ENCODE data around the gene SPO11. TPM values are rescaled to one million over a fixed set of nuclear protein-coding genes. Genes with fewer than 3 reads are reported as not detected.
A peak's percentile ranks its signal among the peaks of the same experiment; 100 is the strongest.

The SPO11 gene
- total RNA-seq, 1 experiment from 2014 or later, result not detected

DNA sequence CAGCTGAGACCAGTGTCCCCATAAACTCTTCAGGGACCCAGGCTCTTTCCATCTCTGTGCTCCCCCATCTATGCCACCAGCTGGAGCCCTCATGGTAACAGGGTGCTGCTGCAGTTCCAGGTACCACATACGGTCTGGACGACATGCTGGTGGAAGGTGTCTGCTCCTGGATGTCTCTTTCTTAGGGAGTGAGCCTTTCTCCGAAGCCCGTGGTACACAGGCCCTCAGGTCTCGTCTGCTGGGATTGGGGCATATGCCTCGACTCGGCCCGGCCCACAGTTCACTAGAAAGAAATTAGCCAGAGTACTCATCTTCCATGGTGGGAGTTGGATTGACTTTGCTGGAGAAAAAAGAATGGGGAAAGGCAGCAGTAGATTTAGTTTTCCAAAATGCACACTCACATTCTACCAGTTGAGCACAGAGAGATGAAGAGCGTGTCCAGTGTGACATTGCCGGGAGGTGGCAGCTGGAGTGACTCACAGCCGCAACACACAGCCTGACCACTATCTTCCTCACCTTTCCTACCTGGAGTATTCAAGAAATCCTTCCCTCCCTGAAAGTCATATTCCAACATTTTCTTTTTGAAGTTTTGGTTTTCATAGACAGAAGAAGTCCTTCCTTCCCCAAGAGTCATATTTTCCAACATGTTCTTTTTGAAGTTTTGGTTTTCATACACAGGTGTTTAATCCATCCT, 18.6 kb upstream of the SPO11 start:
- H2AFZ ChIP-seq (ENCODE audit: low read depth, low read length, poor library complexity, severe bottlenecking), result no peak overlapping the region
- TF ChIP-seq, protein P1, sequence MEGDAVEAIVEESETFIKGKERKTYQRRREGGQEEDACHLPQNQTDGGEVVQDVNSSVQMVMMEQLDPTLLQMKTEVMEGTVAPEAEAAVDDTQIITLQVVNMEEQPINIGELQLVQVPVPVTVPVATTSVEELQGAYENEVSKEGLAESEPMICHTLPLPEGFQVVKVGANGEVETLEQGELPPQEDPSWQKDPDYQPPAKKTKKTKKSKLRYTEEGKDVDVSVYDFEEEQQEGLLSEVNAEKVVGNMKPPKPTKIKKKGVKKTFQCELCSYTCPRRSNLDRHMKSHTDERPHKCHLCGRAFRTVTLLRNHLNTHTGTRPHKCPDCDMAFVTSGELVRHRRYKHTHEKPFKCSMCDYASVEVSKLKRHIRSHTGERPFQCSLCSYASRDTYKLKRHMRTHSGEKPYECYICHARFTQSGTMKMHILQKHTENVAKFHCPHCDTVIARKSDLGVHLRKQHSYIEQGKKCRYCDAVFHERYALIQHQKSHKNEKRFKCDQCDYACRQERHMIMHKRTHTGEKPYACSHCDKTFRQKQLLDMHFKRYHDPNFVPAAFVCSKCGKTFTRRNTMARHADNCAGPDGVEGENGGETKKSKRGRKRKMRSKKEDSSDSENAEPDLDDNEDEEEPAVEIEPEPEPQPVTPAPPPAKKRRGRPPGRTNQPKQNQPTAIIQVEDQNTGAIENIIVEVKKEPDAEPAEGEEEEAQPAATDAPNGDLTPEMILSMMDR (IDR thresholded peaks at IDR 0.05 in 2 of 3, conservative IDR thresholded peaks at IDR 0.05 in 1 of 3; ENCODE audit: borderline replicate concordance in 1 of 3, insufficient read depth in 1 of 3, low read depth in 2 of 3, low read length in 2 of 3), result peak in 2 of 3 experiments; percentile 28 to 34; a peak in 2 of 6 replicates
- TF ChIP-seq RAD21 (IDR thresholded peaks at IDR 0.05; ENCODE audit: low read depth), result 0 out of 2 replicates have a peak, but pooled peaks have one; percentile 9
- TF ChIP-seq, protein P2, sequence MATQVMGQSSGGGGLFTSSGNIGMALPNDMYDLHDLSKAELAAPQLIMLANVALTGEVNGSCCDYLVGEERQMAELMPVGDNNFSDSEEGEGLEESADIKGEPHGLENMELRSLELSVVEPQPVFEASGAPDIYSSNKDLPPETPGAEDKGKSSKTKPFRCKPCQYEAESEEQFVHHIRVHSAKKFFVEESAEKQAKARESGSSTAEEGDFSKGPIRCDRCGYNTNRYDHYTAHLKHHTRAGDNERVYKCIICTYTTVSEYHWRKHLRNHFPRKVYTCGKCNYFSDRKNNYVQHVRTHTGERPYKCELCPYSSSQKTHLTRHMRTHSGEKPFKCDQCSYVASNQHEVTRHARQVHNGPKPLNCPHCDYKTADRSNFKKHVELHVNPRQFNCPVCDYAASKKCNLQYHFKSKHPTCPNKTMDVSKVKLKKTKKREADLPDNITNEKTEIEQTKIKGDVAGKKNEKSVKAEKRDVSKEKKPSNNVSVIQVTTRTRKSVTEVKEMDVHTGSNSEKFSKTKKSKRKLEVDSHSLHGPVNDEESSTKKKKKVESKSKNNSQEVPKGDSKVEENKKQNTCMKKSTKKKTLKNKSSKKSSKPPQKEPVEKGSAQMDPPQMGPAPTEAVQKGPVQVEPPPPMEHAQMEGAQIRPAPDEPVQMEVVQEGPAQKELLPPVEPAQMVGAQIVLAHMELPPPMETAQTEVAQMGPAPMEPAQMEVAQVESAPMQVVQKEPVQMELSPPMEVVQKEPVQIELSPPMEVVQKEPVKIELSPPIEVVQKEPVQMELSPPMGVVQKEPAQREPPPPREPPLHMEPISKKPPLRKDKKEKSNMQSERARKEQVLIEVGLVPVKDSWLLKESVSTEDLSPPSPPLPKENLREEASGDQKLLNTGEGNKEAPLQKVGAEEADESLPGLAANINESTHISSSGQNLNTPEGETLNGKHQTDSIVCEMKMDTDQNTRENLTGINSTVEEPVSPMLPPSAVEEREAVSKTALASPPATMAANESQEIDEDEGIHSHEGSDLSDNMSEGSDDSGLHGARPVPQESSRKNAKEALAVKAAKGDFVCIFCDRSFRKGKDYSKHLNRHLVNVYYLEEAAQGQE (IDR thresholded peaks at IDR 0.05; ENCODE audit: low read depth), result no peak
- no peaks in the 10 kb centered on the region for H4K20me1 ChIP-seq (ENCODE audit: insufficient read depth)
- no peak overlapping the region for H3K27ac ChIP-seq (ENCODE audit: low read depth, low read length)
- peak; percentile 84; the same call in 1 of the 2 replicates for ATAC-seq
- ChIA-PET CTCF (interaction anchor here (2.4 kb wide), 1 partner anchor 21 kb away, joined by 10 read pairs; no protein-coding TSS in a partner anchor), RAD21 (ENCODE audit: low non-redundant PET in 1 of 2, low total read pairs in 2 of 2, uncharacterized antibody in 2 of 2, unreplicated experiment in 2 of 2) (no interaction called here), POLR2A (no interaction called here)
- no TSS peak for BruUV-seq (replicated peaks)
- DNase-seq (ENCODE audit: low read depth, low spot score), result no peak
- H3K79me2 ChIP-seq (ENCODE audit: insufficient read depth, low read length), result no peaks in the 10 kb centered on the region
- H3K9me3 ChIP-seq (ENCODE audit: control insufficient read depth in 1 of 2, insufficient read depth in 1 of 2, low read depth in 1 of 2, low read length in 2 of 2), result no peaks in the 10 kb centered on the region
- no peak overlapping the region for H3K4me2 ChIP-seq (ENCODE audit: low read length)
- intact Hi-C loops (cut with micrococcal nuclease), result no loop called here
- H3K4me3 ChIP-seq (replicated peaks in 1 of 2; ENCODE audit: low read depth in 1 of 2, low read length in 2 of 2), result no peak overlapping the region
- H3K9ac ChIP-seq (ENCODE audit: low read length), result no peak overlapping the region
- no peaks in the 10 kb centered on the region for H3K4me1 ChIP-seq (ENCODE audit: control insufficient read depth in 1 of 2, insufficient read depth in 2 of 2, low read length in 2 of 2)
- H3K9me2 ChIP-seq (ENCODE audit: insufficient read depth), result no peaks in the 10 kb centered on the region
- H3K36me3 ChIP-seq (ENCODE audit: control insufficient read depth in 1 of 2, insufficient read depth in 2 of 2, low read length in 2 of 2), result no peaks in the 10 kb centered on the region
- peaks cover 28% of the 10 kb centered on the region; the same call in 1 of the 2 replicates for H3K27me3 ChIP-seq (ENCODE audit: insufficient read depth, low read length)
